Measurements from ENCODE around the gene UNKL. TPM values are rescaled to one million over a fixed set of nuclear protein-coding genes. Genes with fewer than 3 reads are reported as not detected.

UNKL gene
- 10 to 100 TPM; 10.2 to 29.3 (median 16.3) TPM for polyA plus RNA-seq (ENCODE audit: insufficient read length in 4 of 4)

- no peak for DNase-seq (ENCODE audit: low read depth in 4 of 4, low spot score in 3 of 4)
These were observed at the start of gene UNKL for GRCh38 chr16:1414532-1415260. Gene UNKL (minus strand): TSS chr16:1414704. CDS start chr16:1414691, 13 bp downstream.

- no peak for DNase-seq (ENCODE audit: low read depth in 4 of 4, low spot score in 3 of 4)
These were observed 46.6 kb upstream of the UNKL start for GRCh38 chr16:1461146-1461545.

GRCh38 chr16:1460602-1461138 is 46.2 kb upstream of the UNKL start:
- DNase-seq (ENCODE audit: low read depth in 4 of 4, low spot score in 3 of 4), result no peak

DNA sequence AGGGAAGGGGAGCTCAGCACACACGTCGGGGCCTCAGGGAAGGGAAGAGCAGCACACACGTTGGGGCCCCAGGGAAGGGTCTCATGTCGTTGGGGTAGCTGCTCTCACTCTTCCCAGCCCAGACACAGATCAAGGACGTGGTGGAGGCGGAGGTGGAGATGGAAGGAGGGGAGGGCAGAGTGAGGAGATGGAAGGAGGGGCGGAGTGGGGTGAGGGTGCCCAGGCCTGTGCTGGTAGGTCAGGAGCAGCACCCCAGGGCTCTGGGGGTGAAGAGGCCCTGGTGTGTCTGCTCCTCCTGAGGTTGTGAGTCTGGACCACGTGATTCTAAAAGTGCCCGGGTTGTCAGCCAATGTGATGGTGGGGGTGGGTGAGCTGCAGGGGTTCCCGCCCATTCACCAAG is 45.5 kb upstream of the UNKL start:
- DNase-seq (ENCODE audit: low read depth in 4 of 4, low spot score in 3 of 4), result no peak

GRCh38 chr16:1458977-1459341 is 44.5 kb upstream of the UNKL start:
- no peak for DNase-seq (ENCODE audit: low read depth in 4 of 4, low spot score in 3 of 4)

DNA sequence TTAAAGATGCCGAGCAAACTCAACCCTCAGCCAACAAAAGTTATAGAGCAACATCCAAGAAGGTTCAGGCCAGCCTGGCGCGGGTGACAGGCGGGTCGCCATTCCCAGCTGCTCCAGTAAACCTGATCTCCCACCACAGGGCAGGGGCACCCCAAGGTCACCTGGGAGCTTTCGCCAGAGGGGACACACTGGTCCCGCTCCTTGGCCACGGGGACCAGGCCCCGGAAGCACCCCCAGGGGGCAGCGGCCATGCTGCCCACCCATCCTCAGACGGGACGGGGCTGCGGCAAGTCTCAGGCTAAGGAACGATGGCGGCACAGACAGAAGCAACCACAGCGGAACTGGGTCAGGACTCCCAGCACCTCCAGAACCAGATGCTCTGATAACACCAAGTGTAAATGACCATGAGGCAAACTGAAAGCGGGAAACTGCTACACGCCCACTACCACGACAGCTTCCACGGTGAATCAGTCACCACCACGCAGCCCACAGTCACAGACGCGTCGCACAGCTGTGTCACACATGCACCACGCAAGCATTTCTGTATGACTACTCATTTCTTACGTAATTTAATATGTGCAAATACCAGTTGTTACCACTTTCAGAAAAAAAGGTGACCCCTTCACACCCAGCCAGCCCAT is 44.0 kb upstream of the UNKL start:
- DNase-seq (ENCODE audit: low read depth in 4 of 4, low spot score in 3 of 4), result no peak

DNA sequence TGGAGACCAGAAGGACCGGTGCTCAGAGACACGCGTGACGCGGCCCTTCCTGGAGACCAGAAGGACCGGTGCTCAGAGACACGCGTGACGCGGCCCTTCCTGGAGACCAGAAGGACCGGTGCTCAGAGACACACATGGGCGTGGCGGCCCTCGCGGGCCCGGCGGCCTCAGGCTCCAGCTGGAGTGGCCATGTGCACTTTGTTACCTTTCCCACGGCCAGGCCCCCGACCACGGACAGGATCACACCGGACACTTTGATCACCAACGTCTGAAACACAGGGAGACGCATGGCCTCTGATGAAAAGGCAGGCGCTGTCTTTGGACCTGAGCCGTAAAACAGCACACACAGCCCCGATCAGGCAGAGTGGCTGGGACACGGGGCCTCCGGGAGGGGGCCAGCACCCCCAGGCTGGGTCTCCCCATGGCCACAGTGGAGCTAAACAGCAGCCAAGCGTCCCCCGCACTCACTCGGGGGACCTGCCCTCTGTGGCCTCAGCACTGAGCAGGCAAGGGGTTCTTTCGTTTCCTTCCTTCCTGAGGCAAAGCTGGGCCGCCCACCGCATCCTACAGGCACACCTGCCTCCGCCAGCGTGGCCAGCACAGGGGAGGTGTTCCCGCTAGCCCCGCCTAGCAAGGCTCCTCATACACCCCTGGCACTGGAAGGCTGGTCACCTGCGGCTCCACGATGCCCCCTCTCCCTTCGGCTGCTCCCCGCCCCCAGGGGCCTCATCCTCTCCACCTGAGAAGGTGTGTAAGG is 43.2 kb upstream of the UNKL start:
- no peak for DNase-seq (ENCODE audit: low read depth in 4 of 4, low spot score in 3 of 4)

DNA sequence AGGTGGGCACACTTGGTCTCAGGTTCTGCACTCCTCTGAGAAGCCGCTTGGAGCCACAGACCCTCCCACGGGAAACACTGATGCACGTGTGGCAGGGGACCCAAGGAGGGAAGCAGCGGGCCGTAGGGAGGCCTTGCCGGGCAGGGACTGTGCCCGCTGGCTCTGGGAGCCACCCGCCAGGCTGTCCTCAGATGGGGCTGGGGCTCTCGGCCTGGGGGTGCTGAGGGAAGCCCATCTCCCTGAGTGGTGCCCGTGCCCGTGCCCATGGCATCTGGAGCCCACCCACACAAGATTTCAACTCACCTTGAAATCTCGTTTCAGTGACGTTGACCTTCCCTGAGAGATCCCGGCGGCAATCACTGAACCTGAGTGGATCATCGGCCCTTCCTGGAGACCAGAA is 42.4 kb upstream of the UNKL start:
- no peak for DNase-seq (ENCODE audit: low read depth in 4 of 4, low spot score in 3 of 4)

GRCh38 chr16:1455190-1456171 is 41.0 kb upstream of the UNKL start:
- no peak for DNase-seq (ENCODE audit: low read depth in 4 of 4, low spot score in 3 of 4)

GRCh38 chr16:1454561-1454960 is 40.1 kb upstream of the UNKL start:
- no peak for DNase-seq (ENCODE audit: low read depth in 4 of 4, low spot score in 3 of 4)

- no peak for DNase-seq (ENCODE audit: low read depth in 4 of 4, low spot score in 3 of 4)
These were observed 38.8 kb upstream of the UNKL start for GRCh38 chr16:1453316-1453715.

DNA sequence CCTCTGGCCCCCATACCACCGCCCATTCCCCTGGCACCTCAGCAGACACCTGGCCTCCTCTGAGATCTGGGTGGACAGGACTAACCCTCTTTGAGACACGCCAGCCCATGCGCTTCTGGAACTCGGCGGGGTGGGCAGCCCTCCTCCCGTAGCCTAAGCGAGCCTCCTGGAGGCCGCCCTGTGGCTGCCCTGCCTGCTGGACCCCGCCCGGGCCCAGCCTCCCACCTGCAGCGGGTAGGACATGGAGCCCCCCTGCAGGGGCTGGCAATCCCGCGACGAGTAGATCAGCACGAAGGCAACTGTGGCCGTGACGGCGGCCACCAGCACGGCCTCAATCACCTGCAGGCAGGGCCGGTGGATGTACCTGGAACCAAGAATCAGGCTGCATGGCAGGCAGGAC is 38.0 kb upstream of the UNKL start:
- no peak for DNase-seq (ENCODE audit: low read depth in 4 of 4, low spot score in 3 of 4)

DNA sequence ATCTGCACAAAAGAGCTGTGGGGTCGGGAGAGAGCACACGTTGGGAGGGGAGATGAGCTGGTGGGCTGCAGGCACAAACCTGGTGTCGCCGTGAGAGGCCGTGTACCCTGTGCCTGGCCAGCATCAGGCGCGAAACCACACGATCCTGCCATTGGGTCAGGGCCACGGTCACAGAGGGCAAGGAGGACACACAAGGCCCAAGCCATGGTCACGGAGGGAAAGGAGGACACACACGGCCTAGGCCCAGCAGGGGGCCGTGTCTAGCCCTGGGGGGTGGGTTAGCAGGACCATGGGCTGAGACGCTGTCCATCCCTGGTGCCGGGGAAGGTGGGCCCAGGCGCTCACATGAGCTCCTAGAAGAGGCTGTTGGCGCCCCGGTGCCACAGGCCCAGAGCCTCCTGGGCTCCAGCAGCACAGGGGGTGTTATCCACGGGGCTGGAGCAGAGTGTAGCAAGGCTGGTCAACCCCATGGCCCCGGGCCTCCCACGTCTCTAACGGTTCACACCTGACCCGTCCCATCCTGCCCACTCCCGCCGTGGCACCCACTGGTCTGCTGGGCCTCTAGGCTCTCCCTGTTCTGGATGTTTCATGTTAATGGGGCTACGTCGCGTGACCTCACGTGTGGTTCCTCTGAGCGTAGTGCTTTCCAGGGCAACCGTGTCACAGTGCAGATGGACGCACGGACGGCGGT is 37.3 kb upstream of the UNKL start:
- no peak for DNase-seq (ENCODE audit: low read depth in 4 of 4, low spot score in 3 of 4)

- no peak for DNase-seq (ENCODE audit: low read depth in 4 of 4, low spot score in 3 of 4)
These were observed 36.3 kb upstream of the UNKL start for GRCh38 chr16:1450841-1451240.

DNA sequence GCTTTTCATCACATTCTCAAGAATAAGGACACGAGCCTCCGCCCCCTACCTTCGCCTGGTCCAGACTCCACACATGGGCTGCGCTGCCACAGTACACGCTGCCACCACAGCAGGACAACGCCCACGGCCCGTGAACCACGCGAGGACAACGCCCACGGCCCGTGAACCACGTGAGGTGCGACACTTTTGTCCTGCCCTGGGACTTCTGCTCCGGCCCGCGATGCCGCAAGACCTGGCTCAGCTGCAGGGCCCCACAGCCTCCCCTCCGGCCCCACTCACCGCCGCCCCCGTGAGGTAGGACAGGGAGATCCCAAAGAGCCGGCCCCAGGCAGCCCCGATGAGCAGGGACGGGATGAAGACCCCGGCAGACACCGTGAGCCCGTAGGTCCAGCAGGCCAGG is 35.7 kb upstream of the UNKL start:
- DNase-seq (ENCODE audit: low read depth in 4 of 4, low spot score in 3 of 4), result no peak

GRCh38 chr16:1449201-1449788 is 34.8 kb upstream of the UNKL start:
- DNase-seq (ENCODE audit: low read depth in 4 of 4, low spot score in 3 of 4), result no peak

GRCh38 chr16:1448536-1449116 is 34.1 kb upstream of the UNKL start:
- DNase-seq (ENCODE audit: low read depth in 4 of 4, low spot score in 3 of 4), result no peak

DNA sequence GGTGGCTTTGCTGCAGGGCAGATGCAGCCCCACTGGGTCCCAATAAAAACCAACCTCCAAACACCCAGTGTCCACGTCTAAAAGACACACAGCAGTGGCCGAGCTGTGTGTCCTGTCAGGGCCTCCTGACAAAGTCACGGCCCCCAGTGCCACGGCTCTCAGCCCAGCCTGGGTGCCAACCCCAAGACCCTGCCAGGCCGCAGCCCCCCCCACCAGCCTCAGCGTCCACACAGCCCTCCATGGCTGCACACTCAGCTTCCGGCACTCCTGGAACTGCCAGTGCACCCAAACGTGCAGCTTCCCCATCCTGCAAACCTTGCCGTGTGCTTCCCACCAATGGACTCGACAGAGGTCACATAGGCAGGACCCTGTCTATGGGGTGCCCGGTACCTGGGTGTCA is 33.5 kb upstream of the UNKL start:
- DNase-seq (ENCODE audit: low read depth in 4 of 4, low spot score in 3 of 4), result no peak

Data from left renal pelvis (tissue), 4 donors.